HUES6 (cell line): Measurements from ENCODE around the gene ZCCHC8.
A peak's percentile ranks its signal among the peaks of the same experiment; 100 is the strongest.
"Not testable (repeated sequence)": the region's sequence is repeated elsewhere in the genome, so short reads cannot be mapped to it uniquely, and the experiment has no call there.

ENCODE experiments used
- H3K27ac ChIP-seq: 2 replicates; pipeline ENCODE4 v1.7.0; 2013; ENCODE audit warnings: low read depth, mild to moderate bottlenecking, low read length, inconsistent platforms
- H3K27me3 ChIP-seq: 2 replicates; pipeline ENCODE4 v1.6.1; 2013; ENCODE audit warnings: low read length; ENCODE audit not compliant: control insufficient read depth, insufficient read depth
- H3K36me3 ChIP-seq: 2 replicates; pipeline ENCODE4 v1.6.1; 2013; ENCODE audit warnings: low read length; ENCODE audit not compliant: control insufficient read depth, insufficient read depth
- H3K4me1 ChIP-seq: 2 replicates; pipeline ENCODE4 v1.6.1; 2013; ENCODE audit warnings: low read length; ENCODE audit not compliant: control insufficient read depth, insufficient read depth
- H3K4me3 ChIP-seq: 2 replicates; pipeline ENCODE4 v1.5.1; 2013; ENCODE audit warnings: low read depth, low read length
- H3K9ac ChIP-seq: one replicate; pipeline ENCODE4 v1.6.1; 2013; ENCODE audit warnings: mild to moderate bottlenecking, low read length
- H3K9me3 ChIP-seq: 2 replicates; pipeline ENCODE4 v1.6.1; 2013; ENCODE audit warnings: low read depth, low read length; ENCODE audit not compliant: control insufficient read depth, insufficient read depth

The ZCCHC8 gene

DNA sequence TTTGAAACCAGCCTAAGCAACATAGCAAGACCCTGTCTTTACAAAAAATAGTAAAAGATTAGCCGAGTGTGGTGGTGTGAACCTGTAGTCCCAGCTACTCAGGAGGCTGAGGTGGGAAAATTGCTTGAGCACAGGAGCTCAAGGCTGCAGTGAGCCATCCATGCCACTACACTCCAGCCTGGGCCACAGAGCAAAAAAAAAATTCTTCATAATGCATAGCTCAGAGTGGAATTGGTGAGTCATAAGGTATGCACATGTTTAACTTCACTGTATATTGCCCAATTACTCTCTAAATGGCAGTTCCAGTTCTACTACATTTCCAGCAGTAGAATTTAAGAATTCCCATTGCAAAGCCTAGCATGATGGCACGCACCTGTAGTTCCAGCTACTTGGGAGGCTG lies 51.4 kb downstream of the ZCCHC8 start:
- Histone ChIP-seq H3K36me3 (no peaks in the 10 kb centered on the region), H3K27ac (no peak overlapping the region), H3K4me1 (peaks cover 3% of the 10 kb centered on the region; the same call in 1 of the 2 replicates), H3K4me3 (no peak overlapping the region), H3K9me3 (no peaks in the 10 kb centered on the region), H3K27me3 (no peaks in the 10 kb centered on the region), H3K9ac (no peak overlapping the region)

DNA sequence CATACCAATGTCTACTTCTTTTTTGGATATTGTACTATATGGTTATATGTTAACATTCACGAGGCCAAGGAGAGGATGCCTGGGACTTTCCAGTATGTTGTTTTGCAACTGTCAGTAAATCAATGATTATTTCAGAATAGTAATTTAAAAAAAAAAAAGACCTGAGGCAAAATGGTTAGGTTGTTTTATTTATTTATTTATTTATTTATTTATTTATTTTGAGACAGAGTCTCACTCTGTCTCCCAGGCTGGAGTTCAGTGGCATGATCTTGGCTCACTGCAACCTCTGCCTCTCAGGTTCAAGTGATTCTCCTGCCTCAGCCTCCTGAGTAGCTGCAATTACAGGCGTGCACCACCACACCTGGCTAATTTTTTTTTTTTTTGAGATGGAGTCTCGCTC lies 52.9 kb downstream of the ZCCHC8 start:
- H3K4me3 ChIP-seq, H3K27me3 ChIP-seq, H3K4me1 ChIP-seq, H3K9ac ChIP-seq, H3K9me3 ChIP-seq, H3K36me3 ChIP-seq, H3K27ac ChIP-seq: not testable (repeated sequence)

DNA sequence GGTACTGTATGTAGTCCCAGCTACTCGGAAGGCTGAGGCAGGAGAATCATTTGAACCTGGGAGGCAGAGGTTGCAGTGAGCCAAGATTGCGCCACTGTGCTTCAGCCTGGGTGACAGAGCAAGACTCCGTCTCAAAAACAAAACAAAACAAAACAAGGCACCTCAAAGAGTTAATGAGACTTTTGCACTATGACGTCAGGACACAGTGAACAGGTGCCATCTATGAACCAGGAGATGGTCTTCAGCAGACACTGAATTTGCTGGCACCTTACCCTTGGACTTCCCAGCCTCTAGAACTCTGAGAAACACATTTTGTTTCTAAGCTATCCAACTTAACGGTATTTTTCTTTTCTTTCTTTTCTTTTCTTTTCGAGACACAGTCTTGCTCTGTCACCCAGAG lies 54.3 kb downstream of the ZCCHC8 start:
- not testable (repeated sequence) for H3K36me3 ChIP-seq, H3K27me3 ChIP-seq, H3K9ac ChIP-seq, H3K4me3 ChIP-seq, H3K27ac ChIP-seq, H3K9me3 ChIP-seq, H3K4me1 ChIP-seq

DNA sequence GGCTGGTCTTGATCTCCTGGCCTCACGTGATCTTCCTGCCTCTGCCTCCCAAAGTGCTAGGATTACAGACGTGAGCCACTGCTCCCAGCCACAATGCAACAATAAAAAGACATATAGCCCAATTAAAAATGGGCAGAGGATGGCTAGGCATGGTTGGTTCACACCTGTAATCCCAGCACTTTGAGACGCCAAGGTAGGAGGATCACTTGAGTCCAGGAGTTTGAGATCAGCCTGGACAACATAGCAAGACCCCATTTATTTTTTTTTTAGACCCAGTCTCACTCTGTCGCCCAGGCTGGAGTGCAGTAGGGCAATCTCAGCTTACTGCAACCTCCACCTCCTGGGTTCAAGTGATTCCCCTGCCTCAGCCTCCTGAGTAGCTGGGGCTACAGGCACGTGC lies 56.7 kb downstream of the ZCCHC8 start:
- H3K4me3 ChIP-seq, H3K9ac ChIP-seq, H3K27ac ChIP-seq, H3K36me3 ChIP-seq, H3K27me3 ChIP-seq, H3K9me3 ChIP-seq, H3K4me1 ChIP-seq: not testable (repeated sequence)

DNA sequence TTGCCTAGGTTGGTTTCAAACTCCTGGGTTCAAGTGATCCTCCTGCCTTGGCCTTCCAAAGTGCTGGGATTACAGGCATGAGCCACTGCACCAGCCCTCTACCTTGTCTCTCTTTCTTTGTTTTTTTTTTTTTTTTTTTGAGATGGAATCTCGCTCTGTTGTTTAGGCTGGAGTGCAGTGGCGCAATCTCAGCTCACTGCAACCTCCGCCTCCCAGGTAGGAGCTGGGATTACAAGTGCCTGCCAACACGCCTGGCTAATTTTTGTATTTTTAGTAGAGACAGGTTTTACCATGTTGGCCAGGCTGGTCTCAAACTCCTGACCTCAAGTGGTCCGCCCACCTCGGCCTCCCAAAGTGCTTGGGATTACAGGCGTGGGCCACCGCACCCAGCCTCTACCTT lies 61.9 kb downstream of the ZCCHC8 start:
- not testable (repeated sequence) for H3K9ac ChIP-seq, H3K27me3 ChIP-seq, H3K36me3 ChIP-seq, H3K27ac ChIP-seq, H3K4me1 ChIP-seq, H3K9me3 ChIP-seq, H3K4me3 ChIP-seq

DNA sequence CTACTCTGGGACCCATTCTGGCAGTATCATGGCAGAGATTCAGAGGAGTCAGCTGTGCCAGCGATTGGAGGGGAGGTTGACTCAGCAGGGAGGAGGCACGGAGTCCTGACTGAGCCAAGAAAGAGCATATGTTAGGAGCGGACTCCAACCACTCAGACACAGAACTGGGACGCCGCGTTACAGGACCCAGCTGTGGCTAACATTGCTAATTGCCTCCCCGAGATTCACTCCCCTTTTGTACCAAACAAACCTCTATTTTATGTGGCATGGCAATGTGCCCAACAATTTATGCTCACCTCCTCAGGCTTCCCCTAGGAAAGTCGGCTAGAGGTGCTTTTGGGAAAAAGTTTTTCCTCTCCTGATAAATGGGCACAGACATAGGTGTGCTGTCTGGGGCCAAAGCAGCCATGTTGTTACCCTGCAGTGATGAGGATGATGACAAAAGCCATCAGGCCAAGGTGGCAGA lies 63.0 kb downstream of the ZCCHC8 start:
- H3K27ac ChIP-seq, result no peak overlapping the region
- no peaks in the 10 kb centered on the region for H3K27me3 ChIP-seq
- no peaks in the 10 kb centered on the region for H3K36me3 ChIP-seq
- H3K9me3 ChIP-seq, result no peaks in the 10 kb centered on the region
- H3K4me1 ChIP-seq, result no peaks in the 10 kb centered on the region
- H3K9ac ChIP-seq, result no peak overlapping the region
- H3K4me3 ChIP-seq, result no peak overlapping the region

DNA sequence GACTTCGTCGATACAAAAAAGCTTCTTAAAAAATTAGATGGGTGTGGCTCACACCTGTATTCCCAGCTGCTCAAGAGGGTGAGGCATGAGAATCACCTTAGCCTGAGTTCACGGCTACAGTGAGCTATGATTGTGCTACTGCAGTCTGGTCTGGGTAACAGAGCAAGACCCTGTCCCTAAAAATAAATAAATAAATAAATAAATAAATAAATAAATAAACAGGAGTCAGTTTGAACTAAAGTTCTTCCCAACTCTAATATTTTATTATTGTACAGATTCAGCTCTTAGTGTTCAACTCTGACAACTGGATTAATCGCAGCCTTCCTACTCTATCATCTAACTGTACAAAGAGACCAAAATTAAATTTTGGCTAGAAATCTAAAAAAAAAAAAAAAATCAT lies 65.5 kb downstream of the ZCCHC8 start:
- H3K9ac ChIP-seq, result no peak overlapping the region
- H3K27ac ChIP-seq, result no peak overlapping the region
- H3K4me1 ChIP-seq, result no peaks in the 10 kb centered on the region
- no peaks in the 10 kb centered on the region for H3K36me3 ChIP-seq
- H3K9me3 ChIP-seq, result no peaks in the 10 kb centered on the region
- no peak overlapping the region for H3K4me3 ChIP-seq
- no peaks in the 10 kb centered on the region for H3K27me3 ChIP-seq

DNA sequence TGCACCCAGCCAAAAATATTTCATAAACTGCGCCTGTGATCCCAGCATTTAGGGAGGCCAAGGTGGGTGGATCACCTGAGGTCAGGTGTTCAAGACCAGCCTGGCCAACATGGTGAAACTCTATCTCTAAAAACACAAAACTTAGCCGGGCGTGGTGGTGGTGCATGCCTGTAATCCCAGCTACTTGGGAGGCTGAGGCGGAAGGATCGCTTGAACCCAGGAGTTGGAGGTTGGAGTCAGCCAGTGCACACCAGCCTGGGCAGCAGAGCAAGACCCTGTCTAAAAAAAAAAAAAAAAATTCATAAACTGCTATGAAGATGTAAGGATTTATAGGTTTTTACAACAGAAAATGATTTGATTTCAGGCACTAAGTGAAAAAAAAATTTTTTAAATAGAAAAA lies 71.7 kb downstream of the ZCCHC8 start:
- not testable (repeated sequence) for H3K36me3 ChIP-seq, H3K9ac ChIP-seq, H3K27me3 ChIP-seq, H3K4me1 ChIP-seq, H3K27ac ChIP-seq, H3K9me3 ChIP-seq, H3K4me3 ChIP-seq

DNA sequence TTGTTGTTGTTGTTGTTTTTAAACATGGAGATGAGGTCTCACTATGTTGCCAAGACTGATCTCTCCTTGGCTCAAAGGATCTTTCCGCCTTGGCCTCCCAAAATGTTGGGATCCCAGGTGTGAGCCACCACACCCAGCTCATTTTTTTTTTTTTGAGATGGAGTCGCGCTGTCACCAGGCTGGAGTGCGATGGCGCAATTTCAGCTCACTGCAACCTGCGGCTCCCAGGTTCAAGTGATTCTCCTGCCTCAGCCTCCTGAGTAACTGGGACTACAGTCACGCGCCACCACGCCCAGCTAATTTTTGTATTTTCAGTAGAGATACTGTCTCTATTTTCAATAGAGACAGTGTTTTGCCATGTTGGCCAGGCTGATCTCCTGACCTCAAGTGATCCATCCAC lies 73.3 kb downstream of the ZCCHC8 start:
- H3K4me1 ChIP-seq, result peaks cover 4% of the 10 kb centered on the region

DNA sequence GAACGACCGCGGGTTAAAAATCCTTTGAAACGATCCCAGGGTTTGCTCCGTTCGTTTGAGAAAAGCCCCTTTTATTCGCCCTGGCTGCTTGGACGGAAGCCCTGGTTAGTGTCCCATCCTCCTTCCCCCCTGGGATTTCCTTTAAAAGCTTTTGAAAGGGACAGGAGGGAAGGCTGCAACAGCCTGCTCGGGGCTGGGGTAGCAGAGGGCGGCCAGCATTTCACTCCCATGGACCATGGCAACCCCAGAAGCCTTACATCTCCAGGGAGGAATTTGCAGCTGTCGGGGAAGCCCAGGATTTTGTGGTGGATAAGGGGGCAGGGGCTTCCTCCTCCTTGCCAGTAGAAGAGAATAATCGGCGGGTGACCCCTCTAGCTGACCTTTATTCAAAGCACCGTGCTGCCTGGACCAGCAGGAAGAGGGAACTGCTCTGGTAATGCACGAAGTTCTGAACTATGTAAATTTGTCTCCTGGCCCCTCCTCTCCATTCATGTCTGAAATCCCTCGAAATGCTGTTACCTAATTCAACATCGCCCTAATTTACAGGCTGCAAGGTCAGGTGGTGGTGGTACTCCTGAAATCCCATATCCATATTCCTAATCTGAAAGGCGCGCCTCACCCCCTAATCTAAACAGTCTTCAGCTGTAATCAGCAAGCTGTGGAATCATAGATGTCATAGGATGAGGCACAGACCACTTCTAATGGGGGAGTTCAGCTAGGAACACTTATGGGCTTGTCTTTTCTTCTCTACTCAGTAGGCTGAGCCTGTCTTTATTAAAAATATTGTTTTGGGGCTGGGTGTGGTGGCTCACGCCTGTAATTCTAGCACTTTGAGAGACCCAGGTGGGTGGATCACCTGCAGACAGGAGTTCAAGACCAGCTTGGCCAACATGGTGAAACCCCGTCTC lies 77.2 kb downstream of the ZCCHC8 start:
- Histone ChIP-seq H3K27ac (peak overlapping the region; percentile 66; the same call in 1 of the 2 replicates), H3K36me3 (no peaks in the 10 kb centered on the region)

More for the DNA sequence above, 73.3 kb downstream of the ZCCHC8 start:
- H3K27me3 ChIP-seq, result no peaks in the 10 kb centered on the region
- no peak overlapping the region for H3K27ac ChIP-seq
- no peaks in the 10 kb centered on the region for H3K36me3 ChIP-seq
- H3K4me3 ChIP-seq, result no peak overlapping the region
- no peak overlapping the region for H3K9ac ChIP-seq
- H3K9me3 ChIP-seq, result no peaks in the 10 kb centered on the region

DNA sequence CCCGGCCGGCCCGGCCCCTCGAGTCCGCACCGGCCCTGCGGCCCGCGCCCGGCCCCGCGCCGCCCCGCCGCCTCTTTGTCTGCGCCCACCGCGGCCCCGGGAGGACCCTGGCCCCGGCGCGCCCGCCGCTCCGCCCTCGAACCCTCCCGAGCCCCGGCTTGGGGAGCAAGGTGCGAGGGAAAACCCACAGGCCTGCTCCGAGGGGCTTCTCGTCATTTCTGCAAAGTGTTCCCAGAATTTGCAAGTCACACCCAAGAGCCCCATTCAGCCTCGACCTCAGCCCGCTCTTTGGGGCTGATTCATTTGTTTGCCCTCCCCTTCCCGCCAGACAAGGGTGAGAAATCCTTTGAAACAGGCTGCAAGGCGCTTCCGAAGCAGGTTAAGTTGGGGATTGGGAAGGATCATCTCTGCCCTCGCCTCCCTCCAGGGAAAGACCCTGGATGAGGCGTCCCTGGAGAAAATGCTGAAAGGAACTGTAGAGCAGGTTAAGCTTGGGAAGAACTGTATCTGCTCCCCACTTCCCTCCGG lies 77.9 kb downstream of the ZCCHC8 start:
- H3K36me3 ChIP-seq, result no peaks in the 10 kb centered on the region
- H3K27me3 ChIP-seq, result no peaks in the 10 kb centered on the region
- H3K4me1 ChIP-seq, result peaks cover 11% of the 10 kb centered on the region
- peak overlapping the region; percentile 66; the same call in 1 of the 2 replicates for H3K27ac ChIP-seq
- peak overlapping the region; percentile 94 for H3K9ac ChIP-seq
- H3K4me3 ChIP-seq, result peak overlapping the region; percentile 76
- H3K9me3 ChIP-seq, result no peaks in the 10 kb centered on the region

More for the DNA sequence above, 77.2 kb downstream of the ZCCHC8 start:
- H3K9me3 ChIP-seq, result no peaks in the 10 kb centered on the region
- H3K27me3 ChIP-seq, result no peaks in the 10 kb centered on the region
- H3K9ac ChIP-seq, result peak overlapping the region; percentile 94
- H3K4me3 ChIP-seq, result peak overlapping the region; percentile 76
- H3K4me1 ChIP-seq, result peaks cover 11% of the 10 kb centered on the region
